ENCODE results near the gene DYNLT4. TPM values are rescaled to one million over a fixed set of nuclear protein-coding genes. Genes with fewer than 3 reads are reported as not detected.

Gene DYNLT4
- total and polyA plus RNA-seq, 2 of the 13 experiments (the other 11 are each of a cell fraction or from before 2014, with no cell fraction given) = 0.77 TPM; not detected in 1

- TF ChIP-seq ZNF407 (CRISPR knock-in tag; IDR thresholded peaks at IDR 0.05; ENCODE audit: not compliant biosample characterization) = no peak
Measured at GRCh38 chr1:44842486-44842861, 35.3 kb upstream of the DYNLT4 start (continued).

- WGBS (ENCODE audit: low lambda C conversion rate) = 46% methylated on average over 4 of the region's 4 CpGs
- POLR2A ChIA-PET = no interaction called here
- H4K20me1 ChIP-seq (ENCODE audit: insufficient read depth, low read length) = no peaks in the 10 kb centered on the region
- H3K4me3 ChIP-seq (replicated peaks in 1 of 3; ENCODE audit: insufficient read depth in 1 of 3, low read depth in 2 of 3, low read length in 3 of 3) = no peak overlapping the region
- no peaks in the 10 kb centered on the region for H3K27me3 ChIP-seq (ENCODE audit: control insufficient read depth in 1 of 2, insufficient read depth in 2 of 2, low read length in 2 of 2)
- H3K9me3 ChIP-seq (ENCODE audit: low read length) = no peaks in the 10 kb centered on the region
- H3K9ac ChIP-seq (ENCODE audit: insufficient read depth, low read depth, low read length) = no peak overlapping the region
- CTCF ChIA-PET (ENCODE audit: low intra/inter-chr PET ratio, low total read pairs) = no interaction called here
- no peaks in the 10 kb centered on the region for H3K79me2 ChIP-seq (ENCODE audit: insufficient read depth, low read length)
- no peaks in the 10 kb centered on the region for H3K36me3 ChIP-seq (replicated peaks in 1 of 2; ENCODE audit: control insufficient read depth in 1 of 2, insufficient read depth in 2 of 2, low read length in 2 of 2)
- in situ Hi-C loops (cut with HindIII; ENCODE audit: extremely low pct_ligation_motif_present, low pct_unique_long_range_greater_than_20kb) (loop anchor here (10.0 to 25.0 kb wide), 2 partner anchors 173 to 465 kb away; partner anchors contain the start of genes HECTD3 and UROD), intact Hi-C loops (cut with micrococcal nuclease; ENCODE audit: unreplicated experiment) (loop anchor here (5.0 kb wide), 2 partner anchors 173 to 653 kb away; partner anchors contain the start of genes HECTD3, TESK2 and UROD)
- no peak for TF ChIP-seq ELF4 (CRISPR knock-in tag; IDR thresholded peaks at IDR 0.05; ENCODE audit: borderline replicate concordance)
- TF ChIP-seq KDM5B (CRISPR knock-in tag; IDR thresholded peaks at IDR 0.05; ENCODE audit: borderline replicate concordance) = no peak
- TF ChIP-seq ZNF24 (IDR thresholded peaks at IDR 0.05) = no peak
- BruUV-seq (replicated peaks) = no TSS peak
- no peak overlapping the region for H3K4me2 ChIP-seq (ENCODE audit: low read depth, low read length)
- no peak for DNase-seq (ENCODE audit: low spot score)
- no peak overlapping the region for H3K27ac ChIP-seq (ENCODE audit: extremely low read length, insufficient read depth, low read length)
- no peak overlapping the region for H2AFZ ChIP-seq (ENCODE audit: low read length)
- no peak for ATAC-seq
- FAIRE-seq = no peak
- H3K4me1 ChIP-seq (ENCODE audit: insufficient read depth, low read length) = peaks cover 51% of the 10 kb centered on the region
Measured at GRCh38 chr1:44839576-44839975, 32.4 kb upstream of the DYNLT4 start.
